Sigmoid colon (tissue), 7 donors: ENCODE results near the gene CELA2A. TPM values are rescaled to one million over a fixed set of nuclear protein-coding genes. Genes with fewer than 3 reads are reported as not detected.

Source experiments
- DNase-seq: peaks from one replicate; pipeline ENCODE4 v3.0.0-alpha.2; 2019
- H3K27ac ChIP-seq, 4 donors: fragments of 200-600 bp; sonication (generic); one replicate each; pipeline ENCODE4 v1.5.1; 2016 to 2019; ENCODE audit warnings: mild to moderate bottlenecking in 1 of 4
- H3K27me3 ChIP-seq, 3 donors: fragments of 200-600 bp; sonication (generic); one replicate each; pipeline ENCODE4 v1.5.1; 2019; ENCODE audit warnings: mild to moderate bottlenecking in 1 of 3
- H3K36me3 ChIP-seq, 4 donors: fragments of 200-600 bp; sonication (generic); one replicate each; pipeline ENCODE4 v1.5.1; 2016 to 2019
- H3K4me1 ChIP-seq, 4 donors: fragments of 200-600 bp; sonication (generic); one replicate each; pipeline ENCODE4 v1.5.1; 2017 to 2019
- H3K4me3 ChIP-seq, 4 donors: fragments of 200-600 bp; sonication (generic); one replicate each; pipeline ENCODE4 v1.5.1; 2017 to 2019; ENCODE audit warnings: mild to moderate bottlenecking in 2 of 4, moderate library complexity in 1 of 4
- H3K9me3 ChIP-seq, 4 donors: fragments of 200-600 bp in 3 of 4; sonication (generic) in 3 of 4; one replicate each; pipeline versions ENCODE4 v1.5.1 to v1.6.1; 2013 to 2019
- CTCF ChIP-seq, 4 experiments: fragments of 450-650 bp in 3 of 4; fragments of 200-600 bp in 1 of 4; IDR thresholded peaks; one replicate each; pipeline ENCODE4 v1.5.1; 2016 to 2019; ENCODE audit warnings: antibody characterized with exemption in 4 of 4, mild to moderate bottlenecking in 3 of 4, moderate library complexity in 2 of 4
- EP300 ChIP-seq, 4 donors: sonication (generic); formaldehyde crosslinking; IDR thresholded peaks; one replicate each; pipeline ENCODE4 v1.6.1; 2017; ENCODE audit warnings: antibody characterized with exemption in 4 of 4
- POLR2A ChIP-seq, 2 donors: fragments of 450-650 bp; IDR thresholded peaks; one replicate each; pipeline ENCODE4 v1.6.1; 2016; ENCODE audit warnings: antibody characterized with exemption in 2 of 2, mild to moderate bottlenecking in 2 of 2, moderate library complexity in 2 of 2
- POLR2AphosphoS5 ChIP-seq, 4 donors: sonication (generic); formaldehyde crosslinking; IDR thresholded peaks; one replicate each; pipeline ENCODE4 v1.6.1; 2017; ENCODE audit warnings: antibody characterized with exemption in 4 of 4
- WGBS, 2 donors: extraction: QIAGEN DNeasy Blood & Tissue Kit; methylation state at CpG; one replicate each; pipeline ENCODE4 v1.1.7; 2013; 5-methylcytosine and 5-hydroxymethylcytosine counted together
- intact Hi-C: fragments of 100-400 bp; cut with DNase I; formaldehyde crosslinking; loops from one replicate; pipeline ENCODE4 v1.15.1; 2023
- polyA plus RNA-seq, 3 donors: library from polyadenylated mRNA; stranded (reverse); fragments of 200-250 nt; gene quantifications; one replicate each; pipeline ENCODE4 v1.2.3, GENCODE V29; 2013
- total RNA-seq, 4 donors: library from RNA; depleted of rRNA; stranded (reverse); fragments of >200 nt; gene quantifications; one replicate each; pipeline ENCODE4 v1.1.0, GENCODE V29; 2016
- donor health status: healthy with polysubstance abuse.
- donor health status: Bipolar disorder and iron deficiency.
- donor health status: healthy.

Gene CELA2A
- total and polyA plus RNA-seq, 7 donors = not detected

- H3K4me1 ChIP-seq = peaks cover 0 to 72% (median 59%) of the 10 kb centered on the region in 4 donors
- no peak for DNase-seq
- WGBS, 2 donors = 9 to 61% methylated on average over 11 of the region's 11 CpGs
- H3K4me3 ChIP-seq = no peak overlapping the region
- intact Hi-C loops = loop anchor here (5.0 kb wide), 1 partner anchor 109 kb away; the partner anchor contains the start of gene CASP9
- H3K36me3 ChIP-seq = no peaks in the 10 kb centered on the region
- H3K9me3 ChIP-seq = no peaks in the 10 kb centered on the region
- H3K27me3 ChIP-seq = no peaks in the 10 kb centered on the region
- no peak for TF ChIP-seq EP300 (IDR thresholded peaks at IDR 0.05)
- no peak for TF ChIP-seq POLR2AphosphoS5 (IDR thresholded peaks at IDR 0.05)
- no peak for TF ChIP-seq POLR2A (IDR thresholded peaks at IDR 0.05)
- TF ChIP-seq CTCF (IDR thresholded peaks at IDR 0.05) = no peak
- H3K27ac ChIP-seq = peak overlapping the region; percentile 17 to 88 (median 82)
Measured at GRCh38 chr1:15412843-15413242, 43.7 kb upstream of the CELA2A start.

- H3K27ac ChIP-seq = peak overlapping the region; percentile 17 to 88 (median 82)
Measured at GRCh38 chr1:15413563-15414444, 42.7 kb upstream of the CELA2A start.

GRCh38 chr1:15414445-15414983 is 42.0 kb upstream of the CELA2A start:
- Histone ChIP-seq H3K27me3 (no peaks in the 10 kb centered on the region), H3K27ac (peak overlapping the region in 1 of 4 donors; percentile 81), H3K36me3 (no peaks in the 10 kb centered on the region), H3K9me3 (no peaks in the 10 kb centered on the region), H3K4me3 (no peak overlapping the region), H3K4me1 (peaks cover 0 to 74% (median 60%) of the 10 kb centered on the region in 4 donors)
- intact Hi-C loops = loop anchor here (5.0 kb wide), 1 partner anchor 108 kb away; the partner anchor contains the start of gene CASP9
- TF ChIP-seq POLR2A (IDR thresholded peaks at IDR 0.05) (no peak), POLR2AphosphoS5 (IDR thresholded peaks at IDR 0.05) (no peak), EP300 (IDR thresholded peaks at IDR 0.05) (no peak), CTCF (IDR thresholded peaks at IDR 0.05) (no peak)
- DNase-seq = no peak
- WGBS, 2 donors = 74 to 88% methylated on average over 10 of the region's 10 CpGs

More at GRCh38 chr1:15413563-15414444, 42.7 kb upstream of the CELA2A start:
- intact Hi-C loops = loop anchor here (5.0 kb wide), 1 partner anchor 108 kb away; the partner anchor contains the start of gene CASP9
- DNase-seq = no peak
- H3K36me3 ChIP-seq = no peaks in the 10 kb centered on the region
- H3K9me3 ChIP-seq = no peaks in the 10 kb centered on the region
- WGBS, 2 donors = 60 to 83% methylated on average over 20 of the region's 20 CpGs
- no peaks in the 10 kb centered on the region for H3K27me3 ChIP-seq
- no peak overlapping the region for H3K4me3 ChIP-seq
- peaks cover 0 to 74% (median 59%) of the 10 kb centered on the region in 4 donors for H3K4me1 ChIP-seq
- TF ChIP-seq POLR2A (IDR thresholded peaks at IDR 0.05) (no peak), POLR2AphosphoS5 (IDR thresholded peaks at IDR 0.05) (no peak), EP300 (IDR thresholded peaks at IDR 0.05) (no peak), CTCF (IDR thresholded peaks at IDR 0.05) (no peak)

GRCh38 chr1:15417059-15417934 is 39.2 kb upstream of the CELA2A start:
- Histone ChIP-seq H3K9me3 (no peaks in the 10 kb centered on the region), H3K4me3 (no peak overlapping the region), H3K36me3 (no peaks in the 10 kb centered on the region), H3K4me1 (peaks cover 0 to 69% (median 47%) of the 10 kb centered on the region in 4 donors), H3K27me3 (no peaks in the 10 kb centered on the region), H3K27ac (peak overlapping the region; percentile 73 to 81 (median 74))
- 22 to 37% methylated on average over 18 of the region's 18 CpGs for WGBS, 2 donors
- DNase-seq = no peak
- no peak for TF ChIP-seq EP300 (IDR thresholded peaks at IDR 0.05)
- TF ChIP-seq POLR2AphosphoS5 (IDR thresholded peaks at IDR 0.05) = peak in 1 of 4 donors; percentile 8
- intact Hi-C loops = no loop called here
